Panc1 (cell line): Measurements from ENCODE around the gene CEP95. TPM values are rescaled to one million over a fixed set of nuclear protein-coding genes. Genes with fewer than 3 reads are reported as not detected.
A peak's percentile ranks its signal among the peaks of the same experiment; 100 is the strongest.

ENCODE experiments used
- ATAC-seq: fragments of 200-7000 bp; cut with Tn5 transposase; 2 replicates; pipeline ENCODE4 v1.9.1; 2020; ENCODE audit warnings: mild to moderate bottlenecking, moderate library complexity
- Bru-seq: library from RNA; stranded (reverse); fragments of 400-500 nt; gene quantifications from one replicate; lab custom pipeline; 2021; lab: Mats Ljungman, UMichigan
- BruChase-seq, 2 experiments: library from RNA; stranded (reverse); fragments of 400-500 nt; gene quantifications; one replicate each; lab custom pipeline; 2021; lab: Mats Ljungman, UMichigan
- BruUV-seq: library from RNA; stranded (reverse); fragments of 400-500 nt; replicated peaks from 2 replicates; lab custom pipeline; 2021; lab: Mats Ljungman, UMichigan
- CTCF ChIA-PET: fragments of 300-600 bp; sonication (Branson Sonifier 250); formaldehyde crosslinking; loops from one replicate; lab custom pipeline; 2022; ENCODE audit warnings: antibody characterized with exemption; lab: Charles Lee
- POLR2A ChIA-PET: fragments of 300-600 bp; sonication (Branson Sonifier 250); formaldehyde crosslinking; loops from one replicate; lab custom pipeline; 2022; ENCODE audit warnings: antibody characterized with exemption; lab: Charles Lee
- DNase-seq: peaks from one replicate; pipeline ENCODE4 v3.0.0-alpha.2; 2010; ENCODE audit warnings: low read depth, low spot score
- H3K27ac ChIP-seq: 2 replicates; pipeline ENCODE4 v1.5.1; 2011; ENCODE audit warnings: mild to moderate bottlenecking, low read length, inconsistent platforms
- H3K27me3 ChIP-seq: fragments of 200-500 bp; sonication (Bioruptor generic); 2 replicates; pipeline ENCODE4 v1.6.0; 2014; ENCODE audit warnings: low read length, inconsistent platforms; ENCODE audit not compliant: control insufficient read depth, insufficient read depth
- H3K36me3 ChIP-seq: fragments of 200-500 bp; sonication (Bioruptor generic); 2 replicates; pipeline ENCODE4 v1.5.1; 2014; ENCODE audit warnings: inconsistent platforms, mild to moderate bottlenecking, low read length, moderate library complexity; ENCODE audit not compliant: control insufficient read depth, insufficient read depth
- H3K4me1 ChIP-seq: 2 replicates; pipeline ENCODE4 v1.5.1; 2011; ENCODE audit warnings: inconsistent platforms, mild to moderate bottlenecking, low read length, moderate library complexity; ENCODE audit not compliant: control insufficient read depth, insufficient read depth
- H3K4me3 ChIP-seq, 2 experiments: 2 replicates each; pipeline ENCODE4 v1.5.1; 2011 to 2012; ENCODE audit warnings: low read depth in 2 of 2, low read length in 2 of 2, mild to moderate bottlenecking in 2 of 2, inconsistent platforms in 1 of 2, moderate library complexity in 1 of 2
- H3K9me3 ChIP-seq: fragments of 200-500 bp; sonication (Bioruptor generic); 2 replicates; pipeline ENCODE4 v1.5.1; 2014; ENCODE audit warnings: low read depth, mild to moderate bottlenecking, inconsistent platforms, low read length, moderate library complexity; ENCODE audit not compliant: control insufficient read depth, insufficient read depth
- CTCF ChIP-seq: fragments of 450-650 bp; IDR thresholded peaks from 2 replicates; pipeline ENCODE4 v1.5.1; 2017; ENCODE audit warnings: mild to moderate bottlenecking
- POLR2AphosphoS5 ChIP-seq: IDR thresholded peaks from 2 replicates; pipeline ENCODE4 v1.6.1; 2012; ENCODE audit warnings: mild to moderate bottlenecking, low read depth, low read length, moderate library complexity
- REST ChIP-seq, 2 experiments: IDR thresholded peaks; 2 replicates each; pipeline ENCODE4 v1.6.1; 2011 to 2012; ENCODE audit warnings: low read depth in 2 of 2, control low read depth in 1 of 2, low read length in 1 of 2, mild to moderate bottlenecking in 1 of 2, moderate library complexity in 1 of 2; ENCODE audit not compliant: insufficient read depth in 1 of 2
- SIN3A ChIP-seq: IDR thresholded peaks from 2 replicates; pipeline ENCODE4 v1.6.1; 2012; ENCODE audit warnings: low read depth, mild to moderate bottlenecking, low read length, moderate library complexity, borderline replicate concordance; ENCODE audit not compliant: insufficient read depth
- TCF7L2 ChIP-seq: IDR thresholded peaks from 2 replicates; pipeline ENCODE4 v1.6.1; 2011; ENCODE audit warnings: mild to moderate bottlenecking, low read depth, low read length, inconsistent platforms
- in situ Hi-C: cut with HindIII; loops from 2 replicates; pipeline ENCODE4 v1.10.0; 2016; ENCODE audit warnings: low sequenced_read_pairs, low pct_unique_long_range_greater_than_20kb
- intact Hi-C: fragments of 100-400 bp; cut with micrococcal nuclease; formaldehyde crosslinking; loops from one replicate; pipeline ENCODE4 v1.10.0; 2022; ENCODE audit not compliant: unreplicated experiment
- long read RNA-seq: library from polyadenylated mRNA; unstranded; transcript quantifications from one replicate; pipeline ENCODE4 v2.0.0, GENCODE V29; 2021; ENCODE audit not compliant: unreplicated experiment
- polyA plus RNA-seq: library from polyadenylated mRNA; unstranded; fragments of >200 nt; gene quantifications from one replicate; pipeline ENCODE4 v1.2.1, GENCODE V29; 2012; ENCODE audit warnings: missing spikeins; ENCODE audit not compliant: insufficient read length
- total RNA-seq: library from RNA; stranded (reverse); gene quantifications from one replicate; pipeline ENCODE4 v1.2.1, GENCODE V29; 2021; ENCODE audit not compliant: unreplicated experiment

CEP95 gene
- 23.2 TPM for total RNA-seq
- 10.7 TPM for polyA plus RNA-seq
- Bru-seq, nascent RNA, result percentile 86 among the genes with signal in this experiment
- BruChase-seq, experiment 1, labeled RNA remaining after a 2-hour chase, result percentile 87 among the genes with signal in this experiment
- percentile 76 among the genes with signal in this experiment for BruChase-seq, experiment 2, labeled RNA remaining after a 6-hour chase
- long read RNA-seq, transcript CEP95-203 (20 exons, 3,139 nt), result major isoform, 5 of 24 reads
- long read RNA-seq, partial matches to known transcripts, result 6 of 24 reads
- long read RNA-seq, other reads (novel, unspliced or antisense), result 12 of 24 reads

GRCh38 chr17:64506576-64507412 lies at the start of gene CEP95:
Gene CEP95, plus strand, starts transcription at chr17:64506977. Its CDS starts 121 bp downstream, at chr17:64507098.
- Histone ChIP-seq H3K27me3 (no peaks in the 10 kb centered on the region), H3K36me3 (peaks cover 59% of the 10 kb centered on the region), H3K4me1 (peaks cover 23% of the 10 kb centered on the region), H3K4me3 (peak within 1 kb of the TSS; percentile 88 to 99), H3K27ac (peak within 1 kb of the TSS; percentile 90), H3K9me3 (no peaks in the 10 kb centered on the region)
- ChIA-PET POLR2A (interaction anchor here (0.8 to 1.0 kb wide), 2 partner anchors 9 to 190 kb away, joined by 5 to 9 read pairs; no protein-coding TSS in a partner anchor), CTCF (interaction anchor here (1.1 kb wide), 1 partner anchor 87 kb away, joined by 4 read pairs; no protein-coding TSS in a partner anchor)
- TF ChIP-seq CTCF (no peak), REST (IDR thresholded peaks at IDR 0.05; ENCODE audit: insufficient read depth in 1 of 2, low read depth in 2 of 2, low read length in 1 of 2) (peak in 1 of 2 experiments; percentile 18; a peak in 1 of 4 replicates), SIN3A (peak; percentile 68; the same call in 1 of the 2 replicates), TCF7L2 (peak; percentile 37; the same call in 1 of the 2 replicates), POLR2AphosphoS5 (no peak; the same call in 1 of the 2 replicates)
- intact Hi-C loops (no loop called here), in situ Hi-C loops (no loop called here)
- DNase-seq (peak; percentile 67), ATAC-seq (peak; percentile 86)
- BruUV-seq, result no TSS peak

GRCh38 chr17:64457156-64457555 lies 49.6 kb upstream of the CEP95 start:
- in situ Hi-C loops (no loop called here), intact Hi-C loops (no loop called here)
- no peaks in the 10 kb centered on the region for H3K9me3 ChIP-seq
- BruUV-seq, result no TSS peak
- CTCF ChIA-PET, result no interaction called here
- POLR2A ChIA-PET, result no interaction called here
- H3K4me3 ChIP-seq, result no peak overlapping the region
- no peak overlapping the region for H3K27ac ChIP-seq
- H3K4me1 ChIP-seq, result no peaks in the 10 kb centered on the region
- TF ChIP-seq POLR2AphosphoS5 (no peak), SIN3A (no peak), CTCF (no peak), REST (IDR thresholded peaks at IDR 0.05; ENCODE audit: insufficient read depth in 1 of 2, low read depth in 2 of 2, low read length in 1 of 2) (no peak), TCF7L2 (no peak)
- ATAC-seq, result no peak
- DNase-seq, result no peak
- H3K36me3 ChIP-seq, result no peaks in the 10 kb centered on the region
- no peaks in the 10 kb centered on the region for H3K27me3 ChIP-seq
